HepG2 (cell line): ENCODE data around the gene NPSR1. TPM values are rescaled to one million over a fixed set of nuclear protein-coding genes. Genes with fewer than 3 reads are reported as not detected.

Source experiments
- ATAC-seq: fragments of 200-7000 bp; cut with Tn5 transposase; 3 replicates; pipeline ENCODE4 v1.9.1; 2020; ENCODE audit warnings: mild to moderate bottlenecking, moderate library complexity
- BruUV-seq: library from RNA; stranded (reverse); fragments of 400-500 nt; replicated peaks from 2 replicates; lab custom pipeline; 2021; lab: Mats Ljungman, UMichigan
- CTCF ChIA-PET: fragments of 300-600 bp; formaldehyde crosslinking; extraction: SDS; loops from one replicate; lab custom pipeline; 2021; ENCODE audit warnings: low total read pairs, inconsistent platforms, low intra/inter-chr PET ratio; lab: Yijun Ruan, JAX
- POLR2A ChIA-PET: fragments of 350-600 bp; sonication (Branson Sonifier 250); formaldehyde crosslinking; loops from one replicate; lab custom pipeline; 2020; ENCODE audit warnings: antibody characterized with exemption, inconsistent platforms; lab: Yijun Ruan, JAX
- DNase-seq: peaks from one replicate; pipeline ENCODE4 v3.0.0-alpha.2; 2015; ENCODE audit warnings: low spot score
- FAIRE-seq: peaks from 3 replicates; lab custom pipeline; 2011; peaks lifted over from hg19 to GRCh38; lab: Jason Lieb, UNC
- H2AFZ ChIP-seq: one replicate; pipeline ENCODE4 v1.6.1; 2011; ENCODE audit warnings: low read length, inconsistent platforms
- H3K27ac ChIP-seq: fragments of 300-600 bp; 3 replicates; pipeline ENCODE4 v1.8.0; 2011; ENCODE audit warnings: mixed run types, mild to moderate bottlenecking, mixed read lengths, low read length, inconsistent platforms; ENCODE audit not compliant: insufficient read depth; ENCODE audit errors: extremely low read length
- H3K27me3 ChIP-seq, 2 experiments: fragments of 200-600 bp in 1 of 2; 2 replicates in 1 of 2; 3 replicates in 1 of 2; pipeline versions ENCODE4 v1.6.0 to v1.8.0; 2011; ENCODE audit warnings: low read length in 2 of 2, mild to moderate bottlenecking in 2 of 2, moderate library complexity in 2 of 2, inconsistent platforms in 1 of 2; ENCODE audit not compliant: insufficient read depth in 2 of 2, control insufficient read depth in 1 of 2
- H3K36me3 ChIP-seq, 2 experiments: fragments of 200-600 bp in 1 of 2; replicated peaks in 1 of 2; 2 replicates in 1 of 2; 3 replicates in 1 of 2; pipeline versions ENCODE4 v1.5.1 to v1.8.0; 2011; ENCODE audit warnings: low read length in 2 of 2, inconsistent platforms in 1 of 2; ENCODE audit not compliant: insufficient read depth in 2 of 2, control insufficient read depth in 1 of 2
- H3K4me1 ChIP-seq: 2 replicates; pipeline ENCODE4 v1.5.1; 2012; ENCODE audit warnings: low read length, inconsistent platforms; ENCODE audit not compliant: insufficient read depth
- H3K4me2 ChIP-seq: 2 replicates; pipeline ENCODE4 v1.6.0; 2011; ENCODE audit warnings: low read depth, low read length, inconsistent platforms
- H3K4me3 ChIP-seq, 3 experiments: fragments of 200-600 bp in 1 of 3; sonication (generic), shearing (Covaris generic) in 1 of 3; replicated peaks in 1 of 3; 2 replicates each; pipeline ENCODE4 v1.5.1; 2011 to 2016; ENCODE audit warnings: low read length in 3 of 3, inconsistent platforms in 2 of 3, low read depth in 2 of 3, mild to moderate bottlenecking in 2 of 3, control low read depth in 1 of 3, mixed read lengths in 1 of 3; ENCODE audit not compliant: insufficient read depth in 1 of 3
- H3K79me2 ChIP-seq: one replicate; pipeline ENCODE4 v1.6.1; 2011; ENCODE audit warnings: low read length, inconsistent platforms; ENCODE audit not compliant: insufficient read depth
- H3K9ac ChIP-seq: 2 replicates; pipeline ENCODE4 v1.6.0; 2011; ENCODE audit warnings: mild to moderate bottlenecking, low read depth, low read length, inconsistent platforms; ENCODE audit not compliant: insufficient read depth
- H3K9me3 ChIP-seq: 2 replicates; pipeline ENCODE4 v1.5.1; 2012; ENCODE audit warnings: mild to moderate bottlenecking, low read length
- H4K20me1 ChIP-seq: 2 replicates; pipeline ENCODE4 v1.6.0; 2011; ENCODE audit warnings: inconsistent platforms, mild to moderate bottlenecking, low read length, moderate library complexity; ENCODE audit not compliant: insufficient read depth
- ARID5B ChIP-seq: IDR thresholded peaks from 2 replicates; pipeline ENCODE4 v1.4.0; 2020; ENCODE audit warnings: mild to moderate bottlenecking, missing genetic modification reagents
- CENPBD1 ChIP-seq: sonication (generic); formaldehyde crosslinking; IDR thresholded peaks from 2 replicates; pipeline ENCODE4 v1.8.0; 2022; ENCODE audit warnings: missing genetic modification reagents, low read depth, mild to moderate bottlenecking, borderline replicate concordance
- FOSL2 ChIP-seq: sonication (generic); formaldehyde crosslinking; IDR thresholded peaks from 2 replicates; pipeline ENCODE4 v1.4.0; 2020; ENCODE audit warnings: missing genetic modification reagents
- GFI1 ChIP-seq: sonication (generic); formaldehyde crosslinking; IDR thresholded peaks from 2 replicates; pipeline ENCODE4 v1.5.0; 2020; ENCODE audit warnings: missing genetic modification reagents, mild to moderate bottlenecking, borderline replicate concordance
- HMG20A ChIP-seq: IDR thresholded peaks from 2 replicates; pipeline ENCODE4 v1.6.1; 2016; ENCODE audit warnings: borderline replicate concordance
- HNF4A ChIP-seq: sonication (generic); formaldehyde crosslinking; IDR thresholded peaks from 2 replicates; pipeline ENCODE4 v1.4.0; 2020; ENCODE audit warnings: missing genetic modification reagents
- MNT ChIP-seq: fragments of 450-650 bp; IDR thresholded peaks from 2 replicates; pipeline ENCODE4 v1.6.1; 2016
- NCOA1 ChIP-seq: sonication (generic); formaldehyde crosslinking; IDR thresholded peaks from 2 replicates; pipeline ENCODE4 v1.9.0; 2021; ENCODE audit warnings: missing genetic modification reagents
- PRDM4 ChIP-seq: sonication (generic); formaldehyde crosslinking; IDR thresholded peaks from 2 replicates; pipeline ENCODE4 v1.9.0; 2021; ENCODE audit warnings: missing genetic modification reagents, borderline replicate concordance
- SALL1 ChIP-seq: sonication (generic); formaldehyde crosslinking; IDR thresholded peaks from 2 replicates; pipeline ENCODE4 v1.8.0; 2022; ENCODE audit warnings: mild to moderate bottlenecking, missing genetic modification reagents
- SP5 ChIP-seq: IDR thresholded peaks from 2 replicates; pipeline ENCODE4 v1.6.1; 2016; ENCODE audit warnings: low read depth, borderline replicate concordance
- ZMAT5 ChIP-seq: sonication (generic); formaldehyde crosslinking; IDR thresholded peaks from 2 replicates; pipeline ENCODE4 v1.5.0; 2020; ENCODE audit warnings: mild to moderate bottlenecking, low read depth, missing genetic modification reagents, borderline replicate concordance
- ZNF3 ChIP-seq: IDR thresholded peaks from 2 replicates; pipeline ENCODE4 v1.7.0; 2017; ENCODE audit warnings: inconsistent platforms
- ZNF549 ChIP-seq: sonication (generic); formaldehyde crosslinking; IDR thresholded peaks from 2 replicates; pipeline ENCODE4 v1.5.0; 2020; ENCODE audit warnings: missing genetic modification reagents
- WGBS: methylation state at CpG from one replicate; pipeline ENCODE4 v1.1.6; 2017; ENCODE audit warnings: low lambda C conversion rate; 5-methylcytosine and 5-hydroxymethylcytosine counted together
- in situ Hi-C: cut with HindIII; loops from 2 replicates; pipeline ENCODE4 v1.10.0; 2017; ENCODE audit warnings: low pct_unique_long_range_greater_than_20kb; ENCODE audit not compliant: extremely low pct_ligation_motif_present
- intact Hi-C: fragments of 100-400 bp; cut with micrococcal nuclease; formaldehyde crosslinking; loops from one replicate; pipeline ENCODE4 v1.10.0; 2022; ENCODE audit not compliant: unreplicated experiment
- polyA plus RNA-seq, 8 experiments: library from polyadenylated mRNA; depleted of rRNA in 3 of 8; stranded (reverse) in 7 of 8; unstranded in 1 of 8; fragments of >200 nt; fragmentation: Illumina TruSeq in 4 of 8; extraction: Trizol in 4 of 8; gene quantifications; 2 replicates each; pipeline versions ENCODE4 v1.2.1 to v1.2.3, GENCODE V29; 2011 to 2016; ENCODE audit warnings: low read depth in 4 of 8, missing spikeins in 1 of 8, mixed read lengths in 1 of 8; ENCODE audit not compliant: insufficient read depth in 1 of 8
- total RNA-seq, 5 experiments: library from RNA; depleted of rRNA; stranded (reverse); fragments of >200 nt; fragmentation: Illumina TruSeq; extraction: Trizol; gene quantifications; 2 replicates each; pipeline ENCODE4 v1.2.3, GENCODE V29; 2016; ENCODE audit warnings: low read depth in 1 of 5

NPSR1 gene
- total and polyA plus RNA-seq, 2 of the 13 experiments (the other 11 are each of a cell fraction or from before 2014, with no cell fraction given): not detected

- intact Hi-C loops: no loop called here
- FAIRE-seq (peak; percentile 79), DNase-seq (peak; percentile 65), ATAC-seq (peak; percentile 94)
- ChIA-PET POLR2A (interaction anchor here (2.1 kb wide), 1 partner anchor 105 kb away, joined by 12 read pairs; no protein-coding TSS in a partner anchor), CTCF (no interaction called here)
- BruUV-seq: no TSS peak
- Histone ChIP-seq H2AFZ (no peak overlapping the region), H3K36me3 (no peaks in the 10 kb centered on the region; a peak in 1 of 5 replicates), H4K20me1 (no peaks in the 10 kb centered on the region), H3K4me2 (peak overlapping the region; percentile 56), H3K4me1 (peaks cover 44% of the 10 kb centered on the region), H3K4me3 (peak overlapping the region in 1 of 3 experiments; percentile 22; a peak in 2 of 6 replicates), H3K79me2 (no peaks in the 10 kb centered on the region), H3K27me3 (no peaks in the 10 kb centered on the region), H3K9ac (no peak overlapping the region), H3K9me3 (no peaks in the 10 kb centered on the region), H3K27ac (peak overlapping the region; percentile 65)
- 5% methylated on average over 4 of the region's 4 CpGs for WGBS
- in situ Hi-C loops: no loop called here
- TF ChIP-seq ZNF549 (CRISPR knock-in tag) (0 out of 2 replicates have a peak, but pooled peaks have one; percentile 32), ARID5B (CRISPR knock-in tag) (peak; percentile 53; the same call in 1 of the 2 replicates), ZMAT5 (CRISPR knock-in tag) (no peak), GFI1 (CRISPR knock-in tag) (0 out of 2 replicates have a peak, but pooled peaks have one; percentile 27), SALL1 (peak; percentile 19; the same call in 1 of the 2 replicates), SP5 (peak; percentile 44), MNT (no peak), FOSL2 (0 out of 2 replicates have a peak, but pooled peaks have one; percentile 26), NCOA1 (CRISPR knock-in tag) (no peak), PRDM4 (CRISPR knock-in tag) (no peak), CENPBD1 (CRISPR knock-in tag) (no peak), ZNF3 (no peak), HNF4A (CRISPR knock-in tag) (peak; percentile 74), HMG20A (CRISPR knock-in tag) (no peak)
These were observed 5.2 kb upstream of the NPSR1 start for GRCh38 chr7:34652809-34653208.
